Epidermal melanocyte (primary cell): ENCODE data around the gene SFT2D2.
A peak's percentile ranks its signal among the peaks of the same experiment; 100 is the strongest.
"Not testable (repeated sequence)": the region's sequence is repeated elsewhere in the genome, so short reads cannot be mapped to it uniquely, and the experiment has no call there.

ENCODE experiments used
- DNase-seq: peaks from one replicate; pipeline ENCODE4 v3.0.0; 2011; ENCODE audit warnings: low spot score; ENCODE audit not compliant: insufficient read length

The SFT2D2 gene

GRCh38 chr1:168225476-168226190 is at the start of gene SFT2D2:
SFT2D2 (plus strand) TSS chr1:168226004; CDS start chr1:168226080, 76 bp downstream.
- peak; percentile 65 for DNase-seq

- no peak for DNase-seq
Observed at GRCh38 chr1:168178227-168178637, 47.6 kb upstream of the SFT2D2 start.

- peak; percentile 77 for DNase-seq
Observed at GRCh38 chr1:168178638-168179437, 47.0 kb upstream of the SFT2D2 start, which contains the start of gene TIPRL. TIPRL (plus strand) TSS chr1:168178962; CDS start chr1:168179078, 116 bp downstream.

- DNase-seq, result no peak
Observed at GRCh38 chr1:168179438-168180147, 46.2 kb upstream of the SFT2D2 start.

GRCh38 chr1:168180148-168180524 is 45.7 kb upstream of the SFT2D2 start:
- DNase-seq, result no peak

GRCh38 chr1:168181063-168181720 is 44.6 kb upstream of the SFT2D2 start:
- DNase-seq, result not testable (repeated sequence)

- DNase-seq, result no peak
Observed at GRCh38 chr1:168187177-168187576, 38.6 kb upstream of the SFT2D2 start.

- no peak for DNase-seq
Observed at GRCh38 chr1:168190403-168190802, 35.4 kb upstream of the SFT2D2 start.

- DNase-seq, result no peak
Observed at GRCh38 chr1:168195199-168196135, 30.3 kb upstream of the SFT2D2 start.

GRCh38 chr1:168199056-168199455 is 26.7 kb upstream of the SFT2D2 start:
- no peak for DNase-seq

- DNase-seq, result peak; percentile 89
Observed at GRCh38 chr1:168202941-168203654, 22.7 kb upstream of the SFT2D2 start.

GRCh38 chr1:168206111-168206510 is 19.7 kb upstream of the SFT2D2 start:
- no peak for DNase-seq

- DNase-seq, result not testable (repeated sequence)
Observed at GRCh38 chr1:168207673-168208072, 18.1 kb upstream of the SFT2D2 start.

GRCh38 chr1:168210312-168210711 is 15.5 kb upstream of the SFT2D2 start:
- no peak for DNase-seq

- DNase-seq, result no peak
Observed at GRCh38 chr1:168213349-168213748, 12.5 kb upstream of the SFT2D2 start.

GRCh38 chr1:168216171-168216570 is 9.6 kb upstream of the SFT2D2 start:
- DNase-seq, result no peak

- DNase-seq, result no peak
Observed at GRCh38 chr1:168217664-168218063, 8.1 kb upstream of the SFT2D2 start.

- no peak for DNase-seq
Observed at GRCh38 chr1:168218658-168219057, 7.1 kb upstream of the SFT2D2 start.

GRCh38 chr1:168220470-168220871 is 5.3 kb upstream of the SFT2D2 start:
- no peak for DNase-seq

GRCh38 chr1:168221275-168221674 is 4.5 kb upstream of the SFT2D2 start:
- no peak for DNase-seq
